Astrocyte of the cerebellum (primary cell): ENCODE results near the gene KIAA0513.

Experiments
- DNase-seq: peaks from one replicate; pipeline ENCODE4 v3.0.0-alpha.2; 2011; ENCODE audit warnings: low read depth
- H3K4me3 ChIP-seq: 2 replicates; pipeline ENCODE4 v1.5.1; 2011; ENCODE audit warnings: mild to moderate bottlenecking, low read depth, low read length, moderate library complexity
- in situ Hi-C: cut with HindIII; loops from 2 replicates; pipeline ENCODE4 v1.10.0; 2017; ENCODE audit warnings: low sequenced_read_pairs
- TF ChIP-seq, protein P1 (sequence below): IDR thresholded peaks from 2 replicates; pipeline ENCODE4 v1.5.1; 2012; ENCODE audit warnings: low read length, low read depth, moderate library complexity, mild to moderate bottlenecking; ENCODE audit errors: missing control alignments

The KIAA0513 gene

DNA sequence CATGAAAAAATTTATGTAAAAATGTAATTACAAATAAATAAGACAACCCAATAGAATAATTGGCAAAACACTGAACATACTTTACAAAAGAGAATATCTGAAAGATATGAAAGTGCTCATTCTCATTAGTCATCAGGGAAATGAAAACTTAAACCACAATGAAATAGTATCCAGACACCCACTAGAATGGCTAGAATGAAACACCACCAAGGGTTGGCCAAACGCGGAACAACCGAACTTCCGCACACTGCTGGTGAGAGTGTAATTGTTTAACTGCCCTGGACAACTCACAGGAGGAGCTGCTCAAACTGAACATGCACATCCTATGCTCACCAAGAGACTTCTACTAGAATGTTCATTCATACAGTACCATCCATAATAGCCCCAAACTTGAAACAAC lies 10.4 kb upstream of the KIAA0513 start:
- TF ChIP-seq, protein P1, sequence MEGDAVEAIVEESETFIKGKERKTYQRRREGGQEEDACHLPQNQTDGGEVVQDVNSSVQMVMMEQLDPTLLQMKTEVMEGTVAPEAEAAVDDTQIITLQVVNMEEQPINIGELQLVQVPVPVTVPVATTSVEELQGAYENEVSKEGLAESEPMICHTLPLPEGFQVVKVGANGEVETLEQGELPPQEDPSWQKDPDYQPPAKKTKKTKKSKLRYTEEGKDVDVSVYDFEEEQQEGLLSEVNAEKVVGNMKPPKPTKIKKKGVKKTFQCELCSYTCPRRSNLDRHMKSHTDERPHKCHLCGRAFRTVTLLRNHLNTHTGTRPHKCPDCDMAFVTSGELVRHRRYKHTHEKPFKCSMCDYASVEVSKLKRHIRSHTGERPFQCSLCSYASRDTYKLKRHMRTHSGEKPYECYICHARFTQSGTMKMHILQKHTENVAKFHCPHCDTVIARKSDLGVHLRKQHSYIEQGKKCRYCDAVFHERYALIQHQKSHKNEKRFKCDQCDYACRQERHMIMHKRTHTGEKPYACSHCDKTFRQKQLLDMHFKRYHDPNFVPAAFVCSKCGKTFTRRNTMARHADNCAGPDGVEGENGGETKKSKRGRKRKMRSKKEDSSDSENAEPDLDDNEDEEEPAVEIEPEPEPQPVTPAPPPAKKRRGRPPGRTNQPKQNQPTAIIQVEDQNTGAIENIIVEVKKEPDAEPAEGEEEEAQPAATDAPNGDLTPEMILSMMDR, result no peak
- in situ Hi-C loops, result no loop called here
- no peak for DNase-seq
- no peak overlapping the region for H3K4me3 ChIP-seq

DNA sequence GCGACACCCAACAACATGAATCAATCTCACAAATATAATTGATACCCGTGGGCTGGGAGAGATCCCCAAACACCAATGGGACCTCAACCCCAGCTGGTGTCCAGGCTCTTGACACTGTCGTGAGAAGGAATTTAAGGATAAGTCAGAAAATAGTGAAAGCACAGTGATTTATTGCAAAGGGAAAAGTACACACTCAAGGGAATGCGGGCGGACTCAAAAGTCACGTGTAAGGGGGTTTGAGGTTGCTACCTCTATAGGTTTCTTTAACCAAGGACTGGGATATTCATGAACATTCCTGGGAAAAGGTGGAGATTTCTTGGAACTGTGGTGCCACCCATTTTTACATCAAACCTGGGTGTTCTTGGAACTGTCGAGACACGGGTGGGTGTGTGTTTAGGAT lies 10.0 kb upstream of the KIAA0513 start:
- DNase-seq, result no peak
- in situ Hi-C loops, result no loop called here
- TF ChIP-seq, protein P1, result no peak
- no peak overlapping the region for H3K4me3 ChIP-seq

GRCh38 chr16:85018529-85019236 lies 8.9 kb upstream of the KIAA0513 start:
- no peak for DNase-seq
- H3K4me3 ChIP-seq, result no peak overlapping the region
- in situ Hi-C loops, result no loop called here
- TF ChIP-seq, protein P1, result no peak

DNA sequence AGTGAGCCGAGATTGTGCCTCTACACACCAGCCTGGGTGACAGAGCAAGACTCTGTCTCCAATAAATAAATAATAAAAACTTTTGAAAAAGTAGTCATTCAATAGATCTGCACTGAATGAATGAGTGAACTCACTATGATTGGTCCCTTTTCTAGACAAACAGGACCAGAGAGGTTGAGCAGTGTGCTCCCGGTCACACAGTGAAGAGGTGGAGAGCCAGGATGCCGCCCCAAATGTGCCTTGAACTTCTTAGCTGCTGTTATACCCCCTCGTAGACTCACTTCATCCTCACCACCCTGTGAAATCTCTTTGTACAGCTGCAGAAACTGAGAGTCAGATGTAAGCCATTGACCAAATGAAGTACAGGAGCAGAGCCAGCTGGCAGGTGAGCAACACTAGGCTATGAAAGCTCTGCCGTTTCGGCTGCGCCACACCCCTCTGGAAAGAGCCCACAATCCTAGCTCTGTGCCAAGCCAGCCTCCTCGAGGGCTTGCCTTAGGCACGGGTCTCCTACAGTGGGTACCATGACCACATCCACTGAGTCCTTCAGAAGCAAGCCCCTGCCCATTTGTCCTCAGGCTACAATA lies 7.8 kb upstream of the KIAA0513 start:
- in situ Hi-C loops, result no loop called here
- TF ChIP-seq, protein P1, result no peak
- H3K4me3 ChIP-seq, result no peak overlapping the region
- DNase-seq, result no peak

- no peak overlapping the region for H3K4me3 ChIP-seq
- DNase-seq, result no peak
- in situ Hi-C loops, result no loop called here
- TF ChIP-seq, protein P1, result no peak
These were observed 1.6 kb upstream of the KIAA0513 start for GRCh38 chr16:85025781-85026653.

DNA sequence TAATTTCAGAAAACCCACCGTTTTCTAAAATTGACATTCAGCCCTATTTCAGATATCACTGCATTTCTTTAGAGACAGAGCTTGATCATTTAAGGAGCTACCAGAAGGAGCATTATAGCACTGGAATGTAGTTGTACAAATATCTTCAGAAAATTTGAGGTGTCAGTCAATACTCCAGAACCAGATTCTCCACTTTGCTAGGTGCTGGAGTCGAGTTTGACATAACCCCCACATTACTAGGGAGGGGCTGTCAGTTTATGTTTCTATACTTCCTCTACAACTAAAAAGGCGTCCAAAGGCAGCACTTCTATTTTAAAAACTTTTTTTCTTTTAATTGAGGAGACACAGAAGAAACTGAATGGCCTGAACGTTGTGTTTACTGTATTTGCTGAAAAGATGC lies 892 bp upstream of the KIAA0513 start:
- H3K4me3 ChIP-seq, result peak overlapping the region; percentile 67
- in situ Hi-C loops, result no loop called here
- TF ChIP-seq, protein P1, result no peak
- DNase-seq, result no peak
